Measurements from ENCODE around the gene FAM20C. TPM values are rescaled to one million over a fixed set of nuclear protein-coding genes. Genes with fewer than 3 reads are reported as not detected.
A peak's percentile ranks its signal among the peaks of the same experiment; 100 is the strongest.

FAM20C gene
- total RNA-seq, 3 donors from 2014 or later, result 20.7 to 47.7 (median 26.5) TPM

- H3K36me3 ChIP-seq (ENCODE audit: low read depth), result no peaks in the 10 kb centered on the region
- H3K9me3 ChIP-seq, result no peaks in the 10 kb centered on the region
- no peaks in the 10 kb centered on the region for H3K4me1 ChIP-seq (ENCODE audit: low read depth)
- H3K4me3 ChIP-seq, result no peak overlapping the region
- intact Hi-C loops (cut with DNase I, micrococcal nuclease), result no loop called here
- TF ChIP-seq, protein P1, sequence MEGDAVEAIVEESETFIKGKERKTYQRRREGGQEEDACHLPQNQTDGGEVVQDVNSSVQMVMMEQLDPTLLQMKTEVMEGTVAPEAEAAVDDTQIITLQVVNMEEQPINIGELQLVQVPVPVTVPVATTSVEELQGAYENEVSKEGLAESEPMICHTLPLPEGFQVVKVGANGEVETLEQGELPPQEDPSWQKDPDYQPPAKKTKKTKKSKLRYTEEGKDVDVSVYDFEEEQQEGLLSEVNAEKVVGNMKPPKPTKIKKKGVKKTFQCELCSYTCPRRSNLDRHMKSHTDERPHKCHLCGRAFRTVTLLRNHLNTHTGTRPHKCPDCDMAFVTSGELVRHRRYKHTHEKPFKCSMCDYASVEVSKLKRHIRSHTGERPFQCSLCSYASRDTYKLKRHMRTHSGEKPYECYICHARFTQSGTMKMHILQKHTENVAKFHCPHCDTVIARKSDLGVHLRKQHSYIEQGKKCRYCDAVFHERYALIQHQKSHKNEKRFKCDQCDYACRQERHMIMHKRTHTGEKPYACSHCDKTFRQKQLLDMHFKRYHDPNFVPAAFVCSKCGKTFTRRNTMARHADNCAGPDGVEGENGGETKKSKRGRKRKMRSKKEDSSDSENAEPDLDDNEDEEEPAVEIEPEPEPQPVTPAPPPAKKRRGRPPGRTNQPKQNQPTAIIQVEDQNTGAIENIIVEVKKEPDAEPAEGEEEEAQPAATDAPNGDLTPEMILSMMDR (IDR thresholded peaks at IDR 0.05), result no peak
- DNase-seq (no peak), ATAC-seq (no peak)
These were observed 111.1 kb downstream of the FAM20C start for GRCh38 chr7:303425-303824.

DNA sequence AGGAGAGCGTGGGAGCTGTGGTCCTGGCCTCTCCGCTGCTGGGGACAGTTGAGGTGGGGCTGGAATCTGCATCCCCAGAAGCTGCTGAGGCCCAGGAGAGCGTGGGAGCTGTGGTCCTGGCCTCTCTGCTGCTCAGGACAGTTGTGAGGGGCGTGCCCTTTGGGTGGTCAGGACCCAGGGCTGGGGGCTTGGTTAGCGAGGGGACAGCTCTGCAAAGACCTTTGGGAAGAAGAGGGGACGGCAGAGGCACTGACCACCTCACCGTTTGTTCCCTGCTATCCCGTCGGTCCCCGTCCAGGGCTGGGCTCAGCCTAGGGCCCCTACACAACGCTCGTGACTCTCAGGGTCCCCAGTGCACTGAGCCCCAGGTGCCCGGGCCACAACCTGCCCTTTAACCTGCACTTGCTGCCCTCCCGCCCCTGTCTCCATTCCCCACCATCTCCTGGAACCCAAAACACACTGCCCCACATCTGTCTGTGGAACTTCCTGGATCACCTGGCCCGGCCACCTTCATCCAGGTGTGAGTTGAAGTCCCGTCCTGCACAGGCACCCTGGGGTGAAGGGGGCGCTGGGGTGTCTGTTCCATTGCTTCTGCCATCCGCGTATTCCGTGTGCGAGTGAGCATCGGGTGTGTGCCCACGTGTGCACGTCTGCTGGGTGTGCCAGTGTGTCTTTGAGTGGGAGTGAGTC, 111.7 kb downstream of the FAM20C start:
- no peak for DNase-seq
- ATAC-seq, result no peak
- H3K36me3 ChIP-seq (ENCODE audit: low read depth), result no peaks in the 10 kb centered on the region
- H3K9me3 ChIP-seq, result no peaks in the 10 kb centered on the region
- H3K4me3 ChIP-seq, result no peak overlapping the region
- TF ChIP-seq, protein P1 (IDR thresholded peaks at IDR 0.05), result no peak
- intact Hi-C loops (cut with DNase I, micrococcal nuclease), result no loop called here
- no peaks in the 10 kb centered on the region for H3K4me1 ChIP-seq (ENCODE audit: low read depth)

DNA sequence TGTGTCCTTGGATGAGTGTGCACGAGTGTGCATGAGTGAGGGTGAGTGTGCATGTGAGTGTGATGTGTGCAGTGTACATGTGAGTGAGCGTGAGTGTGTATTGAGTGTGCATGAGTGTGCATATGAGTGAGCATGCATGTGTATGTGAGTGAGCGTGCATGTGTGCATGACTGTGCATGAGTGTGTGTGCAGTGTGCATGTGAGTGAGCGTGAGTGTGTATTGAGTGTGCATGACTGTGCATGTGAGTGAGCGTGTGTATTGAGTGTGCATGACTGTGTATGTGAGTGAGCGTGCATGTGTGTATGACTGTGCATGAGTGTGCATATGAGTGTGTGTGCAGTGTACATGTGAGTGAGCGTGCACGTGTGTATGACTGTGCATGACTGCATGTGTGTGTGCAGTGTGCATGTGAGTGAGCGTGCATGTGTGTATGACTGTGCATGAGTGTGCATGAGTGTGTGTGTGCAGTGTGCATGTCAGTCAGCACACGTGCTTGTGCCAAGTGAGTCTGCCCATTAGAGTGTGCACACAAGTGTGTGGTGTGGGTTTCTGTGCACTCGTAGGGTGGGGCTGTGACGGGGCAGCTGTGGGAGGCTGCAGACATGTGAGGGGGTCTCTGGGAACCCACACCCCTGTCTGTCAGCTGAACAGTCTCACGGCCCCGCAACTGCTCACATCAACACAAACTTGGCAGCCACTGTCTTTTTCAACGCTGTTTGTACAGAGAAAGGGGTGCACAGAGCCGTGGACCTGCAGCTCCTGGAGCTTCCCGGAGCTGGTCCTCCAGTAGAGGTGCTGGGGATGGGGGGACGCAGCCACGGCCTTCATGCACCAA, 112.4 kb downstream of the FAM20C start:
- DNase-seq (peak in 1 of 3 donors; percentile 12), ATAC-seq (no peak)
- Histone ChIP-seq H3K4me3 (no peak overlapping the region), H3K36me3 (ENCODE audit: low read depth) (no peaks in the 10 kb centered on the region), H3K9me3 (no peaks in the 10 kb centered on the region), H3K4me1 (ENCODE audit: low read depth) (no peaks in the 10 kb centered on the region)
- intact Hi-C loops (cut with DNase I, micrococcal nuclease), result no loop called here
- TF ChIP-seq, protein P1 (IDR thresholded peaks at IDR 0.05), result no peak

DNA sequence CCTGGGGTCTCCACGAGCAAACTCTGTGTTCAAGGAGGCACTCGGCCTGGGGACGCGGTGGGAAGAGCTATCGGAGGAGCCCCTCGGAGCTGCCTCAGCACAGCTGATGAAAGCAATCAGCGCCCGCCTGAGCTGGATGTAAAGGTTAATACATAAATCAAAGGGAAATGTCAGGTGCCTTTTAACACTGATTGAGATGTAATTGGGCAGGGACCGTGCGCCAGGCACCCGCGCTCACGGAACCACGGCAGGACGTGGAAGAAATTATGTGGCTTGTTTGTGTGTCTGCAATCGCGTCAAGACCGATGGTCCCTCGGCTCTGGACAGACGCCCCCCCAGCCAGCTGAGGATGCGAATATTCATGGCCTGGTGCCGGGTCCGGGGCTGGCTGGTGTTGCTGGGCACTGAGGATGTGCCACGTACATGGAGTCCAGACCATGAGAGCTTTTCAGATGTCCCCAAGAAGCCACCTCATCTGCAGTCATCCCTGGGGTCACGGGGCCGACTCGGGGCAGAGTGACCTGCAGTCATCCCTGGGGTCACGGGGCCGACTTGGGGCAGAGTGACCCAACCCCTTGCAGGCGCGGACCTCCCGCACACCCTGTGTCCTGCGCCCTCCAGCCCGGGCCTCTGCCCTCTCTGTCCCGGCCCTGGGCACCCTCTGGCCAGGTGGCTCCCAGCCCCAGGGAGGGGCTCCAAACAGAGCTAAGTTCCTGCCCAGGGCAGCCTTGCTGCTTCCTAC, 113.2 kb downstream of the FAM20C start:
- DNase-seq, result peak in 1 of 3 donors; percentile 13

GRCh38 chr7:307970-308369, 115.6 kb downstream of the FAM20C start:
- TF ChIP-seq, protein P1 (IDR thresholded peaks at IDR 0.05), result no peak
- Histone ChIP-seq H3K36me3 (ENCODE audit: low read depth) (no peaks in the 10 kb centered on the region), H3K4me3 (no peak overlapping the region), H3K4me1 (ENCODE audit: low read depth) (no peaks in the 10 kb centered on the region), H3K9me3 (no peaks in the 10 kb centered on the region)
- DNase-seq (no peak), ATAC-seq (no peak)
- intact Hi-C loops (cut with DNase I, micrococcal nuclease), result no loop called here

More for the DNA sequence above, 113.2 kb downstream of the FAM20C start:
- Histone ChIP-seq H3K4me1 (ENCODE audit: low read depth) (no peaks in the 10 kb centered on the region), H3K36me3 (ENCODE audit: low read depth) (no peaks in the 10 kb centered on the region), H3K9me3 (no peaks in the 10 kb centered on the region), H3K4me3 (no peak overlapping the region)
- TF ChIP-seq, protein P1 (IDR thresholded peaks at IDR 0.05), result no peak
- intact Hi-C loops (cut with DNase I, micrococcal nuclease), result no loop called here
- ATAC-seq, result no peak
